ENCODE data around the gene PRICKLE3. TPM values are rescaled to one million over a fixed set of nuclear protein-coding genes. Genes with fewer than 3 reads are reported as not detected.
A peak's percentile ranks its signal among the peaks of the same experiment; 100 is the strongest.

PRICKLE3 gene
- total and polyA plus RNA-seq, 8 donors = 3.7 to 65.1 (median 7.1) TPM

DNA sequence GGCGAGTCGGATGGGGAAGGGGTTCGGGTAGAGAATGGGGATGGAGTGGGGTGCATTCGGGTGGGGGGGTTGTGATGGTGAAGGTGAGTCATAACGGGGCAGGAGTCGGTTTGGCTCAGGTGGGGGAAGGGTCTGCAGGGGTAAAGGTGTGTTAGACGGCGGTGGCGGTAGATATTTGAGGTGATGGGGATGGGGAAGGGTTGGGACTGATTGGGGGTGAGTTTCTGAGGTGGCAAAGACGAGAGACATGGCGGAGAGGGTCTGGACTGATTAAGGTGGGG lies 13.1 kb upstream of the PRICKLE3 start:
- Histone ChIP-seq H3K27me3 (peaks cover 0 to 9% (median 0%) of the 10 kb centered on the region in 3 donors), H3K36me3 (no peaks in the 10 kb centered on the region), H3K4me1 (peaks cover 0 to 22% (median 10%) of the 10 kb centered on the region in 4 donors), H3K9me3 (no peaks in the 10 kb centered on the region), H3K4me3 (peak overlapping the region in 1 of 4 donors; percentile 44), H3K27ac (no peak overlapping the region)
- WGBS, 5 donors = 4 to 48% (median 13%) methylated on average over 11 of the region's 11 CpGs
- no peak for DNase-seq
- intact Hi-C loops (cut with DNase I; ENCODE audit: low total_unique reads) = no loop called here
- TF ChIP-seq CTCF (IDR thresholded peaks at IDR 0.05) (no peak), EP300 (IDR thresholded peaks at IDR 0.05) (no peak), POLR2A (IDR thresholded peaks at IDR 0.05) (no peak), POLR2AphosphoS5 (IDR thresholded peaks at IDR 0.05) (no peak)

DNA sequence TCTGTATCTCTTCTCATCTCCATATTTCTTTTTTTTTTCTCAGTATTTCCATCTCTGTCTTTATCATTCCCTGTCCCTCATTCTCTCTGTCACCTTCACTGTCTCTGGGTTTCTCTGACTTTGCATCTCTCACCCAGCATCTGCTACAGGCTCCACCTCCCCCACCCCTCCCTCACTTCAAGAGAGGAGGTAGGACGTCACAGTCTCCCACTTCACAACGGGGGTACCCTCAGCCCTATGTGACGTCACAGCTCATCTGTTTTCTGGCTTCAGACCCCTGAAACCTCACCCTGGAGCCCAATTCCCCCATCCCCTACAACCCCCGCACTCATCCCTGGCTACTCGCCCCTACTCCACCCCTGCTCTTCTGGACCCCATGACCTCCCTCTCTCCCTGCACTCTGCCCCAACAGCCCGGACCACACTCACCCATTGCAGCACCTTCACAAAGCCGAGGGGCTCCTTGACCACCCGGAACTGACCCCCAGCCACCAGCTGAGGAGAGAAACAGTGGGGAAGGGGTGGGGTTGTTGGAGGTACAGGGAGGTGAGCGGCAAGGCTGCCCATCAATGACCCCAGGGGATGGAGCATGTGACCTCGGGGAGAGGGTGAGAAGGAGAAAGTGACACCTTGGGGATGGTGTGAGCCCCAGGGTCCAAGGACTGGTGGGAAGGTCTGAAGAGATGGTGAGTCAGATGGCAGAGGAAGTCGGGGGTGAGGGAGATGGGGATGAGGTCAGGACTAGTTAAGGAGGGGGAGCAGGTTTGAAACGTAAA lies 12.6 kb upstream of the PRICKLE3 start:
- intact Hi-C loops (cut with DNase I; ENCODE audit: low total_unique reads) = no loop called here
- Histone ChIP-seq H3K27me3 (peaks cover 0 to 9% (median 0%) of the 10 kb centered on the region in 3 donors), H3K4me3 (no peak overlapping the region), H3K27ac (no peak overlapping the region), H3K9me3 (no peaks in the 10 kb centered on the region), H3K36me3 (no peaks in the 10 kb centered on the region), H3K4me1 (peaks cover 0 to 22% (median 10%) of the 10 kb centered on the region in 4 donors)
- TF ChIP-seq EP300 (IDR thresholded peaks at IDR 0.05) = no peak
- TF ChIP-seq POLR2A (IDR thresholded peaks at IDR 0.05) = no peak
- no peak for TF ChIP-seq POLR2AphosphoS5 (IDR thresholded peaks at IDR 0.05)
- TF ChIP-seq CTCF (IDR thresholded peaks at IDR 0.05) = no peak
- no peak for DNase-seq
- WGBS, 5 donors = 11 to 45% (median 15%) methylated on average over 12 of the region's 12 CpGs

GRCh38 chrX:49197543-49198087 lies 11.4 kb upstream of the PRICKLE3 start:
- Histone ChIP-seq H3K4me3 (no peak overlapping the region), H3K36me3 (no peaks in the 10 kb centered on the region), H3K9me3 (no peaks in the 10 kb centered on the region), H3K27ac (no peak overlapping the region), H3K27me3 (peaks cover 0 to 9% (median 0%) of the 10 kb centered on the region in 3 donors), H3K4me1 (peaks cover 0 to 25% (median 10%) of the 10 kb centered on the region in 4 donors)
- 58 to 79% (median 73%) methylated on average over 5 to 13 of the region's 13 CpGs for WGBS, 5 donors
- DNase-seq = no peak
- no peak for TF ChIP-seq POLR2AphosphoS5 (IDR thresholded peaks at IDR 0.05)
- no peak for TF ChIP-seq CTCF (IDR thresholded peaks at IDR 0.05)
- TF ChIP-seq POLR2A (IDR thresholded peaks at IDR 0.05) = no peak
- no peak for TF ChIP-seq EP300 (IDR thresholded peaks at IDR 0.05)
- intact Hi-C loops (cut with DNase I; ENCODE audit: low total_unique reads) = no loop called here

DNA sequence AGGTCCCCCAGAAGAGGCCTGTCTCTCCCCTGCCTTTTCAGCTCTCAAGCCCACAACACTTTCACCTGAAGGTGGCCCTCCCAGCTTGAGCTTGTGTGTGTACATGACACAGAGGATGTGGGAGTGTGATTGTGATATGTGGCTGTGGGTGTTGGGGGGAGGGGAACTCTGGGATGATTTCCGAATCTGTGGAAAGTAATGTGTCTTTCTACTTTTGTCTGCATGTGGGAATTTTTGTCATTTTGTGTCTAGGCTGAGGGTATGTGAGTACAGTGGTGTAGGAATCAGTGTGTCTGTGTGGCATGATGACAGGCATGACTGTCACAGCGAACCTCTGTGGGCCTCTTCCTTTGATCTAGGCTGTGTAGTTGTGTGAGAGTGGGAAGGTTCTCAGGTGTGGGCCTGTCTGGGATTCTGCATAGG lies 7.4 kb upstream of the PRICKLE3 start:
- no peak overlapping the region for H3K4me3 ChIP-seq
- TF ChIP-seq POLR2AphosphoS5 (IDR thresholded peaks at IDR 0.05) = no peak
- TF ChIP-seq EP300 (IDR thresholded peaks at IDR 0.05) = no peak
- TF ChIP-seq POLR2A (IDR thresholded peaks at IDR 0.05) = no peak
- no peak for TF ChIP-seq CTCF (IDR thresholded peaks at IDR 0.05)
- H3K27me3 ChIP-seq = peaks cover 0 to under 1% (median 0%) of the 10 kb centered on the region in 3 donors
- H3K9me3 ChIP-seq = peaks cover 0 to 8% (median 3%) of the 10 kb centered on the region in 4 donors
- no peak overlapping the region for H3K27ac ChIP-seq
- H3K4me1 ChIP-seq = peaks cover 0 to 18% (median 12%) of the 10 kb centered on the region in 4 donors
- WGBS, 5 donors = 51 to 100% (median 78%) methylated on average over 1 to 2 of the region's 2 CpGs
- H3K36me3 ChIP-seq = no peaks in the 10 kb centered on the region
- intact Hi-C loops (cut with DNase I; ENCODE audit: low total_unique reads) = no loop called here
- no peak for DNase-seq
